Activated CD8-positive, alpha-beta memory T cell treated with anti-CD3 and anti-CD28 coated beads for 1 hour (primary cell): ENCODE data around the gene IRF8.

Experiments used
- DNase-seq, 2 donors: peaks; one replicate each; pipeline ENCODE4 v3.0.0-alpha.2; 2020; ENCODE audit warnings: low read depth in 1 of 2; ENCODE audit errors: extremely low read depth in 1 of 2

The IRF8 gene

DNA sequence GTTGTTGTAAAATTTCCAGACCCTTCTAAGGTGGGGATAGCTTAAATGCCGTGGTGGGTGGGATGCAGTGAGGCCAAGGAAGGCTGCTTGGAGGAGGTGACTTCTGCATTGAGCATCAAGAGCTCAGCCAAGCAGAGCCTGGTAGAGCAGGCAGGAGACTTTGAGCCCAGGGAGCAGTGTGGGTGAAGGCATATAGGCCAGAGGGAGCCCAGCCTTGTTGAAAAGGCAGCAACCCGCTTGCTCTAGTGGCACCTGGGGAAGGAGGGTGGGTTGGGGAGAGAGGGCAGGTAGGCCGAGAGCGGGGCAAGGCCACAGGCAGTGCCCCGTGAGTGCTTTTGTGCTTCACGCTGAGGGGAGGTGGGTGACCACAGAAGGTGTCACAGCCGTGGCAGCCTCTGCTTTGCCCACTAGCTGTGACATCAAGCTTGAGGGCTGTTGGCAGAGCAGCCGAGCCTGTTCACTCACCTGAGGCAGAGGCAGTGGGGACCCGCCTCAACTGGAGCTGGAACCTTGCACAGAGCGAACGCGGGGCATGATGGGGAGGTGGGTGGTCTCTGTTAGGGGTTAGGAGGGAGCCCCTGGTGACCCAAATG is 56.1 kb downstream of the IRF8 start:
- DNase-seq = no peak

DNA sequence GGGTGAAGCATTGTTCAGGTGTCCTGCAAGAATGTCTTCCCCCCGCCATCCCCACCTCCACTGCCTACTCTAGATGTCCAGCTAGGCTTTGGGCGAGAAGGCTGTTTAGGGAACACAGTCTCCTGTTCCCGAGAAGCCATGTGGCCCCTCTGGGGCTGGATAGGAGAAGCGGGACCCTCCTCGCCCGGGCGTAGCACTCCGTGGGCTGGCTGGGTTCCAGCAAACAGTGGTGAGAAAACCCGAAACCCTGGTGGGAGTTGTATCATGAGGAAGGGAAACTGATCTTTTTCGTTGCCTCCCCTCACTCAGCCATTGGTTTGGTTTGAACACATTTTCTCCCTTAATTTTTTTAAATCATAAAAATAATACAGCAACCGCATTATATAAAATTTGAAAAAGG is 56.6 kb downstream of the IRF8 start:
- no peak for DNase-seq

GRCh38 chr16:85956426-85956825 is 57.5 kb downstream of the IRF8 start:
- DNase-seq = no peak

DNA sequence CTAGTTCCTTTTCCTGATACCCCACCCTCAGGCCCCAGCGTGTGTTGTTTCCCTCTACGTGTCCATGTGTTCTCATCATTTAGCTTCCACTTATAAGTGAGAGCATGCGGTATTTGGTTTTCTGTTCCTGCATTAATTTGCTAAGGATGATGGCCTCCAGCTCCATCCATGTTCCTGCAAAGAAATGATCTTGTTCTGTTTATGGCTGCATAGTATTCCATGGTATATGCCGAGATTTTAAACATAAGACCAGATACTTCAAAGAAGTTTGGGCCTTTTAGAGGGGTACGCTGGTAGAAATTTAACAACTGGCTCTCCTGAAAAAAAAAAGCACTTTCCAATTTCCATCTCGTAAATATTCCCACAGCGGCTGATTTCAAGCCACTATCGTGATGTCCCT is 59.8 kb downstream of the IRF8 start:
- DNase-seq = no peak

DNA sequence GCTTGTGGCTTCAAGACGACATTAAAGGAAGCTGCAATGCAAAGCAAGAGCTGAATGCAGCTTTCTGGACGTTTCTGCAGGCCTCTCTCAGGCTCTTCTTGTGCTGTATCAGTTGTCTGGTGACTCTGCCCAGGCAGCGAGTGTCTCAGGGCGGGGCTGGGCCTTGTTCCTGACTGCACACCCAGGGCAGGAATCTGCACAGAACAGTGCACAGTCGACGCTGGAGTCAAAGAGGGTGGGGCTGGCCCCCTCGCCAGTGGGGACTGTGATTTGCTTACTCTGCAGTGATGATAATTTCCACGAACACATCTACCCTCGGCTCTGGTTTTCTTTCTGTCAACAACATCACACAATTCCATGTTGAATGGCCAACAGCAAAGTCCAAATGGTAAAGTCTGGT is 60.7 kb downstream of the IRF8 start:
- no peak for DNase-seq

GRCh38 chr16:85960486-85961046 is 61.6 kb downstream of the IRF8 start:
- no peak for DNase-seq

DNA sequence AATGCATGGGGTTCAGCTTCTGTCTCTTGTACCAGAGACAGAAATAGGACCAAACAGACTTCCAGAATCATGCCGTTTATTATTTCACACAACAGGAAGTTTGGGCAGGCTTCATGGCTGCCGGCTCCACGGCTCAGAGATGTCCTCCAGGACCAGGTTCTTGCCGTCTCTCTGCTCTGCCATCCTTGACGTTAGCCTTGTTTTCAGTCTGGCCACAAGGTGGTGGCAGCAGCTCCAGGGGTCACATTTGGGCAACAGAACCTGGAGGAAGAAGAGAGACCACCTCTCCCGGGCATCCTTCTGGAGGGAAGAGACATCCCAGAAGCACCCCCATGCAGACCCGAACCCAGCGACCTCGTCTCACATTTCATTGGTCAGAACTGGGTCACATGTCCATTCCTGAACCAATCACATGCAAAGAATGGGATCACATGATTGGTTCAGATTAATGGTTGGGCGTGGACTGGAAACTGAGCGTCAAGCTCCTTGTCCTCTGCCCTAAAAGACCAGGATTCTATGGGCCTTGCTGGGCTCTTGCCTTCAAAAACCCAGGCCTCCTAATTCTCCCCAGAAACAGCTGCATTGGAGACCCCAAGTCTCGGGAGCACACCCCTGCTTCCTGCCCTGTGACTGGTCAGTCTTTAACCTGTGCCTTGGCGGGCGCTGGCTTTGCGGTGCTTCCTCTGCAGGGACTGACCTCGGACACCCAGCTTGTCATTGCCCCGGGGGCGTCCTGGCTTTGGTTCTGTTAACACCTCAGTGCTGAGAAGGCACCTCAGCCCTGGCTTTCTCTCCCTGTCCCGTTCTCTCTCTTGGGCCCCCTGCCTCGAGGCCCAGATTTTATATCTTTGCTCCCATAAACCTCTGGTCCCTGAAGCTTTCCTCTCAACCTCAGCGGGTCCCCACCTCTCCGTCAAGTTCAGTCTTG is 63.3 kb downstream of the IRF8 start:
- no peak for DNase-seq

DNA sequence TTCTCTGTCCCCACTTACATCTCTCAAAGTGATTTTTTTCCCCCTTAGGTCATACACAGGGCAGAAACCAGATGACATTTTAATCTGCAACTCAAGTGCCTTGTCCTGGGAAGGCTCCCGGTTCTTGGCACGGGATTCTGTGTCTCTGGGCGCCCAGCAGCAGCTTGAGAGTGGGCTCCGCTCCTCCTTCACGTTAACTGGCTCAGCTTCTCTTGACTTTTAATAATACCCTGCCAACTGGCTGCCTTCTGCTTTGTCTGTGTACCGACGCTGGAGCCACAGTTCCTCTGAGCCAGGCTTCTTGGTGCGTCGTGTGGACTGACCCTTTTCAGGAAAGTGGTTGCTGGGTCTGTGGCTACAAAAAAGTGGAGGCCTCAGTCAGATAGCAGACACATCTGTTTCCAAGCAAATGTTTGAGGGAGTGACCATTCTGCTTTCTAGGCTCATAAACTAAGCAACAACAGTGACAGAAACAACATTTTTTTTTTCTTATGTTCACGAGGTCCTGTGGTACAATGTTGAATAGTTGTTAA is 64.9 kb downstream of the IRF8 start:
- DNase-seq = no peak

- DNase-seq = no peak
These were observed 66.2 kb downstream of the IRF8 start for GRCh38 chr16:85965125-85965524.

- no peak for DNase-seq
These were observed 68.1 kb downstream of the IRF8 start for GRCh38 chr16:85967111-85967510.

DNA sequence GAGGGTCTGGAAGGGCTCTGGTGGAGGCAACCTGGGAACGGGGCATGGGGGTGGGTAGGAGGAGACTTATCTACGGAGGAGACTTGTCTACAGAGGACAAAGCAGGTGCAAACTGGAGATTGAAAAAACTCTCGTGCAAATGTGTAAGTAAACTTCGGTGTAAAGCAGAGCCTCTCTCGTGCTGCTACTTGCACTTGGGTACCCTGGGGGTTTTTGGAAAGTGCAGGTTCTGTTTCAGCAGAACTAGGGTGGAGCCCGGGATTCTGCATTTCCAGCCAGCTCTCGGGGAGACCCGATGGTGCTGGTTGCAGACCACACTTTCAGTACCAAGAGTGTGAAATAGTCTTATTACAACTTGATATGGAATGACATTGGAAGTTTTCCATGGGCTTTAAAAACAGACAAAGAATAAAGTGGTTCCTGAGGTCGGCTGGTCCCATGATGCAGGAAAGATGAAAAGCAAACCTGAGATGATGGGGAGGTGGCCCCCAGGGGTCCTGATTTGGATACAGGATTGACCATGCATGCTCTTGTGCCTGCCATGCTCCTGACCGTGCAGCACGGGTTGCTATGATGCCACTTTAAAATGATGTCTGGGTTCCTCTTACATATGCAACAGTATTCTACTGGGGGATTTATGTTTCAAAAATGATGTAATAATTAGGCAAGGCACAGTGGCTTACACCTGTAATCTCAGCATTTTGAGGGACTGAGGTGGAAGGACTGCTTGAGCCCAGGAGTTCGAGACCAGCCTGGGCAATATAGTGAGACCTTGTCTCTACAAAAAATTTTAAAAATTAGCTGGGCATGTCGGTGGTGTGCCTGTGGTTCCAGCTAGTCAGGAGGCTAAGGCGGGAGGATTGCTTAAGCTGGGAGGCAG is 69.3 kb downstream of the IRF8 start:
- no peak for DNase-seq

- DNase-seq = no peak
These were observed 70.2 kb downstream of the IRF8 start for GRCh38 chr16:85969159-85969558.

GRCh38 chr16:85969591-85969990 is 70.6 kb downstream of the IRF8 start:
- DNase-seq = no peak

- no peak for DNase-seq
These were observed 71.2 kb downstream of the IRF8 start for GRCh38 chr16:85970016-85970733.

DNA sequence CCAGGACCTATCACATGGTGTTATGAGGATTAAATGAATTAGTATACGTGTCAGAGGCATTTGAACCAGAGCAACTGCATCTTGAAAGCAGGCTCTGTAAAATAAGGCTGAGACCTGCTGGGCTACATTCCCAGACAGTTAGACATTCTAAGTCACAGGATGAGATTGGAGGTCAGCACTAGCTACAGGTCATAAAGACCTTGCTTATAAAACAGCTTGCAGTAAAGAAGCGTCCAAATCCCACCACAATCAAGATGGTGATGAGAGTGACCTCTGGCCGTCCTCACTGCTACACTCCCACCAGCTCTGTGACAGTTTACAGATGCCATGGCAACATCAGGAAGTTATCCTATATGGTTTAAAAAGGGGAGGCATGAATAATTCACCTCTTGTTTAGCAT is 71.8 kb downstream of the IRF8 start:
- DNase-seq = no peak
